T-helper 1 cell treated with Interleukin-12 subunit alpha and Interleukin-12 subunit beta and Interleukin-4 antibody, amounts not matched to agents 30 ng/mL and 1 ng/mL, for 36 hours (primary cell): ENCODE results near the gene KAZN. TPM values are rescaled to one million over a fixed set of nuclear protein-coding genes. Genes with fewer than 3 reads are reported as not detected.

Experiments used
- intact Hi-C: fragments of 100-400 bp; cut with micrococcal nuclease; formaldehyde crosslinking; loops from one replicate; pipeline ENCODE4 v1.15.1; 2024
- total RNA-seq: library from RNA; stranded (reverse); gene quantifications from 2 replicates; pipeline ENCODE4 v1.2.3, GENCODE V29; 2022

KAZN gene
- total RNA-seq, 1 donor from 2014 or later: 0.20 TPM

- intact Hi-C loops: no loop called here
These were observed 278.7 kb downstream of the KAZN start for GRCh38 chr1:14877224-14877623.

DNA sequence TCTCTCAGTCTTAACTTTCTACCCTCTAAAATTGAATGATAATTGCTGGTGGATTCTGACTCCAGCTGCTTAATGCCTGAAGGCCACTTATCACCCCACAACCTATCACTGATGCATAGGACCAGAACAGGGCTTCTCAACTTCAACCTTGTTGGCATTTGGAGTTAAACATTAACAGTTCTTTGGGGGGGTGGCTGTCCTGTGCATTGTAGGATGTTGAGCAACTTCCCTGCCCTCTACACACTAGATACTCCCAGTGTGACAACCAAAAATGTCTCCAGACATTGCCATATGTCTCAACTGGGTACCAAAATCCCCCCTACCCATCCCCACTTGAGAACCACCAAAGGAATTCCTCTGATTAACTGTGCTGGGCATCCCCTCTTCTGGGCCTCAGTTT, 279.6 kb downstream of the KAZN start:
- intact Hi-C loops: no loop called here

- intact Hi-C loops: no loop called here
These were observed 280.5 kb downstream of the KAZN start for GRCh38 chr1:14878951-14879350.

DNA sequence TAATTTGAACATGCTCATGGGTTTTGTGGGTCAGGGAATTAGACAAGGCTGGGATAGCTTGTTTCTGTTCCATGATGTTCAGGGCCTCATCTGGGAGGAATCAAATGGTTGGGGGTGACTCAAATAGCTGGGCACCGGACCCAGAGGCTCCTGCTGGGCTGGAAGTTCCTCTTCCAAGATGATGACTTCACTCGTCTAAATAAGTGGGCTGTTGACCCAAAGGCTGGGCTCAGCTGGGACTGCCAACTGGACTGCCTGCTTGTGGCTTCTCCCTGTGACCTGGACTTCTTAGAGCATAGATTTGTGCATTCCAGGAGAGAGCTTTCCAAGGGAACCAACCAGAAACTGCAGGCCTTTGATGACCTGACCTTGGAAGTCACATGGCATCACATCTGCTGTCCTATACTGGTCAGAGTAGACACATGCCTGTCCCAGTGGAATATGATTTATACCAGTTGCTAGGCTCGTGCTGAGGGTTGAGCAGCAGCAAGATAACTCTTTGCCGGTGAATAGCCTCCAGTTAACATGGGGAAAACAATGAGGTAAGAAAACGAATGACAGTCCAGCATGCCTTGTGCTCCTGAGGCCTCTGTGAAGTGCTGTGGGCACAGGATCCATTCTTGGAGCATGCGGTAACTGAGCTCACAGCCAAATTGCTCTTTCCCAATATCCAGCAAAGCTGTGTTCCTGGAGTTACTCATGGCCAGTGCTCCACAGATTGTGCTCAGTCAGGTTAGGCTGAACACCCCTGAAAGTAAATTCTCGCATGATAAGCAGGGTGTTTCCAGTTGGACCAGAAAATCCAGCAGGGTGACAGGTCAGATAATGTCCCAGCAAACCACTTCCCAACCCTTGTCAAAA, 282.2 kb downstream of the KAZN start:
- intact Hi-C loops: no loop called here

DNA sequence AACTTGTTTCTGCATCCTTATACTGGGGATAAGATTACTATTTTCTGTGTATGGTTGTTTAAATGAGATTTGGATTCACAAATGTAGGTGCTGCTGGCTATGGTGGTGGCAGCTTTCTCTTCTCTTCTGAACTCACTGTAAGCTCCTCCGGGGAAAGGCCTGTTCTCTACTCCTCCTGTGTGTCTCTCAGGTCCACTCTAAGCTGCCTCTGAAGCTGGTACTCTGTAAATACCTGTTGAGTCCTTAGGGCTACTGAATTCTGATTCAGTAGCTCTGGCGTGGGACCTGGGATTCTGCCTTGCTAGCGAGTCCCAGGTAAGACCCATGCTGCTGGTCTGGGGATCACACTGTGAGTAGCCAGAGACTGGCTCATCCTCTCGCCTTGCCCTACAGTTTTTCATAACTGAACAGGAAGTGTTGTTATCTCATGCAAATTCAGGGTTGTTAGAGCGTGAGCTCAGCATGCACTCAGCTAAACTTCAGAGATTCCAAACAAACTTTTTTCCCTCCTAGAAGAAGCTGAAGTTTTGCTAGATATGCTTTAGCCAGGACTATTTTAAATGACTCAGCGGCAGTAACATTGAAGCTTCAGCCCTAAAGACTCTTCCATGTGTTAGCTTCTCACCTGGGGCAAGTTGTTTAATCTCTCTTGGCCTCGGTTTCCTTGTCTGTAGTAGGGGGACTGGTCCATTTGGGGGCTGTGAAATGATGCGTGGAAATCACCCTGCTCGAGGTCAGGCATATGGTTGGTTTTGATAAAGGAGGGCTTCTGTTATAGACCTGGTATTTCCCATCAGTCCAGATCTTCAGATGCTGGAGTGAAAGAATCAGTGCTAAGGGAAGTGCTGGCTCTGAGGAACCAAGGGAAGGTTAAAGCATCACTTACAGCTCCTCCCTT, 283.5 kb downstream of the KAZN start:
- intact Hi-C loops: no loop called here

GRCh38 chr1:14884614-14885175, 286.2 kb downstream of the KAZN start:
- intact Hi-C loops: no loop called here

- intact Hi-C loops: no loop called here
These were observed 288.6 kb downstream of the KAZN start for GRCh38 chr1:14887044-14887566.

DNA sequence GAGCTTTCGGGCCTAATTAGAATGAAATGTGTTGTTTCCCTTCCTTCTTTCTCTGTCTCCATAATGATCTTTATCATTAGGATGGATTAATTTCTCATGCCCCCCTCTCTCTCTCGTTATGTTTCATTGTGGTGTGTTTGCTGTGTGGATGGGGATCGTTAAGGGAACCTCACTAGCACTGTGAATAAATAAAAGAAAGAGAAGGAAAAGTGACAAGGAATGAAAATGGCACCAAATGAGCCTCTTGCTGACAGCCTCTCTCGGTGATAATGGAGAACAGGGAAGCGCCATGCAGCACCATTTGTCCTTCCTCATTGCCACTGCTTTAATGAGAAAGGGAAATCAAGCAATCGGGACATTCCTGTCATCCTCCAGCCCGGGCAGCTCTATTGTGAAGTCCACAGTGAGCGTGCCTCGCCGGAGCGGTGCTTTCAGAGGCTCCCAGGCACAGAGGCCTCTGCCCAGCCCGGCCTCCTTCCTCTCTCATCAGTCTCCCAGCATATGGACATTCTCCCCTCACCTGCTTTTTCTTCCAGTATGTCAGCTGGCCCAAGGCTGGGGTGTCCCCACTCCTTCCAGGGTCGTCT, 289.4 kb downstream of the KAZN start:
- intact Hi-C loops: no loop called here

GRCh38 chr1:14888374-14888773, 289.9 kb downstream of the KAZN start:
- intact Hi-C loops: no loop called here

DNA sequence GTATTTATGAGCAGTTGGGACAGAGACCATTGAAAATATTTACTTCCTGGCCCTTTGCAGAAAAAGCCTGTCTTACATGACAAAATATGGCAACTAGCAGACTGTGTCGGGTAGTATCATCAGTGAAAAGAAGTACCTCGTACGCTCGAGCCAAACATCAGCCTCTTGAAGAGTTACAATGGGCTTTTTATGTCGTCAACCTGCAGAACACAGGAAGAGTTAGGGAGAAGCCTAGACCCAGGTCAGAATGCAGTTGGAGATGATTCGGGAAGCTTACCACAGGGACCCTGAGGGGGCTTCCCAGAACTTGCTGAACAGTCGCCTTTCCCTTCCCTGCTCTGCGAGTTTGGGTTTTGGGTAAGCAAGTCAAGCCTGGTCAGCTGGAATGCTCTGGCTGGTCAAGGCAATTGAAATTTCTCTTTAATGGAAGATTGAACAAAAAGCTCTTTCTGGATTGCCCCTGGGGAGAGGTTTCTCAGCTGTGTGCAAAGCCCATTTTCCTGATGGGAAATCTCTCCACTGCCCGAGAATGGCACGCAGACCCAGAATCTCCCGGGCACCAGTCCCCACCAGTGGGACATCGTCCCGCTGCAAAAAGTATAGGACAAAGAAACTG, 291.4 kb downstream of the KAZN start:
- intact Hi-C loops: no loop called here

DNA sequence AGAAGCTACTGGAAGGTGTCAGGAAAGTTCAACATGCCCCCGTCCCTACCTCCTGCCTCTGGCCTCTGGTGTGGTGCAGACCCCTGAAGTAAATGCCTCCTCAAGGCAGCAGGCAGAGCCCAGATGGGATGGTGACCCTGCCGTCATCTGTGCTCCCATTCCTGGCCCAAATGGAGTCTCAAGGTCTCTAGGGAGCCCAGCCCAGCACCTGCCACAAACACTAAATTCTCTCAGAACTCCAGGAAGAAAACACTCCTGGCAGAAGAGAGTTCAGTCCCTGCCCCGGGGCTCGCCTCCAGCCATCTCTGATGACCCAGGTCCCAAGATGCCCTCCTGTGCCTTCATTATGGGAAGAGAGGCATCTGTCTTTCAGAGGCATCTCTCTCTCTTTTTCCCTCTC, 293.5 kb downstream of the KAZN start:
- intact Hi-C loops: no loop called here

GRCh38 chr1:14894811-14895560, 296.5 kb downstream of the KAZN start:
- intact Hi-C loops: no loop called here

DNA sequence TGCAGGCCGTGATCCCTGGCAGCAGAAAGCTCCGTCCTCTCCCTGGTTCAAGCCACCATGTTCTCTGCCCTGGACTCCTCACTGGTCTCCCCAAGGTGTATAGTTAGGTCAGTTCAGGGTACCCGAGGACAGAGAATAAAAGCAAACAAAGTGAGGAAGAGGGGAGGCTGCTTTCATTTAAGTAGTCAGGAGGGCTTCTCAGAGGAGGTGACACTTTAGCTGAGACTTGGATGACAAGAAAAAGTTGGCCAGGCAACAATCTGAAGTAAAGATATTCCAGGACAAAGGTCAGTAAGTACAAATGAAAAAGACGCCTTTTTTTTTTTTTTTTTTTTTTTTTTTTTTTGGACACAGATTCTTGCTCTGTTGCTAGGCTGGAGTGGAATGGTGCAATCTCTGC, 297.2 kb downstream of the KAZN start:
- intact Hi-C loops: no loop called here

DNA sequence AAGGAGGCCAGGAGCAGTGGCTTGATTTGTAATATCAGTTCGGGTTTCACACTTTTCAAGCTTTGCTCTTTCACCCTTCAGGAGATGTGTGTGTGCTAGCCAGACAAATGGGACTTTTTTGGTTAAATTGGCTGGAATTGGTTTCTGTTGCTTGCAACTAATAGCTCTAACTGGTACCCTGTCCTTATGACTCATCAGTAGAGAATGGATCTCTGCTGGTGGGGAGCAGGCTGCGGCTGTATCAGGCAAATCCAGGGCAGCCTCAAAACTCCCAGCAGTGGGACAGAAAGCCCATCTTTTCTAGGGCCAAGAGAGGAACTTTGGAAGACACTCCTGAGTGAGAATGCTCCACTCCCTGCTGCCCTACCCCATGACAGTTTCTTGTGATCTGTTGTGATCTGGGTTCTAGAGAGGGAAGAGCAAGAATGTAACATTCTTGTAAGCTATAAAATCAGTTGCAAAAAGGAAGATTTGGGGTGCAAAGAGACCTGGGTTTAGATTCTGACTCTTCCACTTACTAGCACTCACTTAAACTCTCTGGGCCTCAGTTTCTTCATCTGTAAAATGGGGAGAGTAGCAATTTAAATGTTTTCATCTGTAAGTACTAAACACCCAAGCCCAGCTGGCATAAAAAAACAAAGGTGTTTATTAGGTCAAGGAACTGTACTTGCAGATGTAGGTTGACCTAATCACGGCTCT, 298.0 kb downstream of the KAZN start:
- intact Hi-C loops: no loop called here

GRCh38 chr1:14897080-14897449, 298.6 kb downstream of the KAZN start:
- intact Hi-C loops: no loop called here

DNA sequence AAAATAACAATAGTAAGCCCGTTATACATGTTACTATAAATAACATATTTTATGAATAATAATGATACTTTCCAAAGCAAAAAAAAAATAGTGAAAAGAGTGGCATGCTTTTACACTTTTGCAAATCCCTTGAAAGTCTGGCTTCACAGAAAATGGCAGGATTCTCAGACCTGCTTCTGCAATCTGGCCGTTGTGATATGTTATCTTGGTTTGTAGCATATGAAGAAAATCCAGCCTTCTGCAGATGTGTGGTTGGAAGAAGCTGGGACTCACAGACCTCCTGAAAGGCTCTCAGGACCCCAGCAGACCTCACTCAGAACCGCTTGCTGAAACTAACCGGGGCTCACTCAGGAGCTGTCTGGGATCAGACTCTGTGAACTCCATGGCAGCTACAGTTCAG, 299.1 kb downstream of the KAZN start:
- intact Hi-C loops: no loop called here

GRCh38 chr1:14897997-14898645, 299.6 kb downstream of the KAZN start:
- intact Hi-C loops: no loop called here

DNA sequence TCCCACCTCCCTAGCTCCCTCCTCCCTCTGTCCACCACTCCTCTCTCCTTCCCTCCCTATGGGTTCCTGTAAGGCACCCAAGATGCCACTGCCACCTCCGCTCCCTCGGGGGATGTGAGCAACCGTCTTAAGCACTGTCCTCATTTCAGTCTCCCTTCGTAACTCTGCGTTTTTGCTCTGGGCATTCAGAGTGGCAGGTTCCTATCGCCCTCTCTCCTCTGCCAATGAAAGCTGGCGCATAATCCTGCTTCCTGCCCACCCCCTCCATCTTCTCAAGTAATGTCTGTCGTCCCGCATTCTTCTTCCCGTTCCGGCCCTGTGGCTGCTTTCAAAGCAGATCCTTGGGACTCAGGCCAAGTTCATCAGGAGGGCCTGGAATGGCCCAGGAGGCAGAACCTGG, 301.2 kb downstream of the KAZN start:
- intact Hi-C loops: no loop called here

GRCh38 chr1:14901371-14901954, 303.0 kb downstream of the KAZN start:
- intact Hi-C loops: no loop called here
